ENCODE measurements around the gene MRPS5.

MRPS5 gene

GRCh38 chr2:95057535-95058370, 63.9 kb downstream of the MRPS5 start:
- Mint-ChIP-seq H3K27ac (peak overlapping the region; percentile 62 to 99 (median 97)), H3K9me3 (no peaks in the 10 kb centered on the region), H3K36me3 (ENCODE audit: low read depth) (no peaks in the 10 kb centered on the region), H3K4me3 (no peak overlapping the region), H3K27me3 (ENCODE audit: low read depth) (peaks cover 19% of the 10 kb centered on the region), H3K4me1 (peaks cover 35% of the 10 kb centered on the region)
- no peak for TF ChIP-seq CTCF (IDR thresholded peaks at IDR 0.05; ENCODE audit: unreplicated experiment in 3 of 3)

DNA sequence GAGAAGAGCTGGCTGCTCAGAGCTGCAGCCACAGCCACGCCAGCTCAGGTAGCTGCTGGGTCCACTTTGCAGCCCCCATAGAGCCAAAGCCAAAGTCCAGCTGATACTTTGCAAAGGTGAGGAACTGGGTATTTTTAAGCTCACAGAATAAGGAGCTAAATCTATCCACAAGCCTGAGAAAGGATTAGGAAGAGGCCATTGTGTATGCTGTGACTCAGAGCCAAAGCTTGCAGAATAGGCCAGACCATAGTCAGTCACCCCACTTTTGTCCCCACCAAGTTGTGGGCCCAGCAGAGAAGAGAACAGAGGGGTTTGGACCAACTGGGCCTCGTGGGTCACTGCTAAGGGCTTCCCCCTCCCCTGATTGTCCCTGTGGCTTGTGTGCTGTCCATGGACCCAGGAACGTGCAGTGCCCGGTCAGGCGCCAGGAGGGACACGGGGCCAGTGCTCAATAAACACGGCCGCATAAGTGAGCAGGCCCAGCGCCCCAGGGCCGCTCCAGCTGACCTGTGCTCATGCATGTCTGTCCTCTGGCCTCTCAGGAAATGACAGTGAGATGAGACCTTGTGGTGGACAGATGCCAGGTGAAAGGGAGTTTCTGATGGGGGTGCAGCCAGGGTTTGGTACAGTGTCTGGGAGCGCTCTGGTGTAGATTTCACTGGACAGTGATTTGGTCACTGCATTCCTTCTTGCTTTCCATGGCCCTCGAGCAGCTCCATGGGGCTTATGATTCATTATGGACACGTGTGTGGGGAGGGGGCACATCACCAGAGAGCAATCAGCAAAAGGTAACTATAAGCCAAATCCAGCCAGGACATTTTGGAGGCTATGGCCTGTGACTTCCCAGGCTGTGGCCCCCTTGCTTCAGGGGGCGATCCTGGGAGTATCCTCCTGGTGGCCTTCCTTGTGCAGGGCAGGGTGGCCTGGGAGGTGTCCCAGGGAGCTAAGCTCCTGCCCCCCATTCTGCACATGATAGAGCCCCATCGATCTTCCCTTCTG, 64.8 kb downstream of the MRPS5 start:
- Mint-ChIP-seq H3K36me3 (ENCODE audit: low read depth) (no peaks in the 10 kb centered on the region), H3K27ac (peak overlapping the region; percentile 69 to 99 (median 87)), H3K9me3 (no peaks in the 10 kb centered on the region)

GRCh38 chr2:95056044-95056443, 65.6 kb downstream of the MRPS5 start:
- Mint-ChIP-seq H3K36me3 (ENCODE audit: low read depth) (no peaks in the 10 kb centered on the region), H3K27me3 (ENCODE audit: low read depth) (peaks cover 20% of the 10 kb centered on the region), H3K4me3 (no peak overlapping the region), H3K4me1 (peaks cover 25% of the 10 kb centered on the region), H3K9me3 (no peaks in the 10 kb centered on the region), H3K27ac (peak overlapping the region; percentile 69 to 99 (median 87))
- no peak for TF ChIP-seq CTCF (IDR thresholded peaks at IDR 0.05; ENCODE audit: unreplicated experiment in 3 of 3)

More for the DNA sequence above, 64.8 kb downstream of the MRPS5 start:
- H3K4me1 Mint-ChIP-seq, result peaks cover 25% of the 10 kb centered on the region
- H3K4me3 Mint-ChIP-seq, result no peak overlapping the region
- TF ChIP-seq CTCF (IDR thresholded peaks at IDR 0.05; ENCODE audit: unreplicated experiment in 3 of 3), result no peak
- H3K27me3 Mint-ChIP-seq (ENCODE audit: low read depth), result peaks cover 19% of the 10 kb centered on the region

GRCh38 chr2:95055262-95055661, 66.3 kb downstream of the MRPS5 start:
- Mint-ChIP-seq H3K27ac (peak overlapping the region in 1 of 3 experiments; percentile 87), H3K4me3 (no peak overlapping the region), H3K4me1 (peaks cover 25% of the 10 kb centered on the region), H3K9me3 (no peaks in the 10 kb centered on the region), H3K36me3 (ENCODE audit: low read depth) (no peaks in the 10 kb centered on the region), H3K27me3 (ENCODE audit: low read depth) (peaks cover 28% of the 10 kb centered on the region)
- TF ChIP-seq CTCF (IDR thresholded peaks at IDR 0.05; ENCODE audit: unreplicated experiment in 3 of 3), result no peak

- H3K4me3 Mint-ChIP-seq, result no peak overlapping the region
Observed at GRCh38 chr2:95054016-95054415, 67.6 kb downstream of the MRPS5 start.

More at GRCh38 chr2:95054016-95054415, 67.6 kb downstream of the MRPS5 start:
- Mint-ChIP-seq H3K4me1 (peaks cover 23% of the 10 kb centered on the region), H3K9me3 (no peaks in the 10 kb centered on the region), H3K27ac (peak overlapping the region in 1 of 3 experiments; percentile 45), H3K27me3 (ENCODE audit: low read depth) (peaks cover 33% of the 10 kb centered on the region), H3K36me3 (ENCODE audit: low read depth) (no peaks in the 10 kb centered on the region)
- no peak for TF ChIP-seq CTCF (IDR thresholded peaks at IDR 0.05; ENCODE audit: unreplicated experiment in 3 of 3)

All from nephron (organoid).